Measurements from ENCODE around the gene GNB1L. TPM values are rescaled to one million over a fixed set of nuclear protein-coding genes. Genes with fewer than 3 reads are reported as not detected.

Gene GNB1L
- total and polyA plus RNA-seq, 8 donors, result 2.1 to 4.8 (median 3.6) TPM

GRCh38 chr22:19741053-19741452 is 113.6 kb downstream of the GNB1L start:
- WGBS, 2 donors, result 86 to 93% methylated on average over 7 of the region's 7 CpGs
- no peak for ATAC-seq

GRCh38 chr22:19740586-19740985 is 114.1 kb downstream of the GNB1L start:
- H3K4me3 ChIP-seq, result no peak overlapping the region
- H3K27ac ChIP-seq, result no peak overlapping the region
- 82 to 86% methylated on average over 15 of the region's 15 CpGs for WGBS, 2 donors

More at GRCh38 chr22:19741053-19741452, 113.6 kb downstream of the GNB1L start:
- DNase-seq (no peak), FAIRE-seq (no peak)
- Histone ChIP-seq H3K4me3 (no peak overlapping the region), H3K4me1 (no peaks in the 10 kb centered on the region), H3K27me3 (no peaks in the 10 kb centered on the region), H3K27ac (no peak overlapping the region), H3K9me3 (no peaks in the 10 kb centered on the region), H3K36me3 (no peaks in the 10 kb centered on the region)
- intact Hi-C loops (cut with DNase I), result loop anchor here in 1 of 3 donors (5.0 kb wide), 1 partner anchor 161 kb away; no protein-coding TSS in a partner anchor
- no peak for TF ChIP-seq CTCF (IDR thresholded peaks at IDR 0.05)

GRCh38 chr22:19739911-19740449 is 114.7 kb downstream of the GNB1L start:
- Histone ChIP-seq H3K27me3 (no peaks in the 10 kb centered on the region), H3K4me1 (no peaks in the 10 kb centered on the region)
- 84 to 85% methylated on average over 6 to 7 of the region's 7 CpGs for WGBS, 2 donors

More at GRCh38 chr22:19740586-19740985, 114.1 kb downstream of the GNB1L start:
- Histone ChIP-seq H3K4me1 (no peaks in the 10 kb centered on the region), H3K9me3 (no peaks in the 10 kb centered on the region), H3K36me3 (no peaks in the 10 kb centered on the region), H3K27me3 (no peaks in the 10 kb centered on the region)
- no peak for FAIRE-seq
- intact Hi-C loops (cut with DNase I), result loop anchor here in 1 of 3 donors (5.0 kb wide), 1 partner anchor 162 kb away; no protein-coding TSS in a partner anchor
- no peak for TF ChIP-seq CTCF (IDR thresholded peaks at IDR 0.05)
- DNase-seq, result no peak
- ATAC-seq, result no peak

GRCh38 chr22:19739448-19739895 is 115.2 kb downstream of the GNB1L start:
- DNase-seq, result no peak
- intact Hi-C loops (cut with DNase I), result no loop called here
- ATAC-seq, result no peak
- no peaks in the 10 kb centered on the region for H3K9me3 ChIP-seq
- no peaks in the 10 kb centered on the region for H3K36me3 ChIP-seq
- H3K27me3 ChIP-seq, result no peaks in the 10 kb centered on the region
- no peak overlapping the region for H3K27ac ChIP-seq
- no peak for FAIRE-seq
- no peaks in the 10 kb centered on the region for H3K4me1 ChIP-seq
- H3K4me3 ChIP-seq, result no peak overlapping the region
- WGBS, 2 donors, result 45 to 52% methylated on average over 15 to 16 of the region's 16 CpGs
- TF ChIP-seq CTCF (IDR thresholded peaks at IDR 0.05), result no peak

More at GRCh38 chr22:19739911-19740449, 114.7 kb downstream of the GNB1L start:
- intact Hi-C loops (cut with DNase I), result loop anchor here in 1 of 3 donors (5.0 kb wide), 1 partner anchor 162 kb away; no protein-coding TSS in a partner anchor
- no peak for FAIRE-seq
- no peak for DNase-seq
- H3K27ac ChIP-seq, result no peak overlapping the region
- no peaks in the 10 kb centered on the region for H3K9me3 ChIP-seq
- H3K4me3 ChIP-seq, result no peak overlapping the region
- ATAC-seq, result no peak
- H3K36me3 ChIP-seq, result no peaks in the 10 kb centered on the region
- no peak for TF ChIP-seq CTCF (IDR thresholded peaks at IDR 0.05)

All from pancreas (tissue), 10 donors.